Measurements from ENCODE around the gene TIMM50. TPM values are rescaled to one million over a fixed set of nuclear protein-coding genes. Genes with fewer than 3 reads are reported as not detected.
A peak's percentile ranks its signal among the peaks of the same experiment; 100 is the strongest.
"Not testable (repeated sequence)": the region's sequence is repeated elsewhere in the genome, so short reads cannot be mapped to it uniquely, and the experiment has no call there.

The TIMM50 gene
- total and polyA plus RNA-seq, 4 donors: 20.0 to 61.8 (median 35.3) TPM

DNA sequence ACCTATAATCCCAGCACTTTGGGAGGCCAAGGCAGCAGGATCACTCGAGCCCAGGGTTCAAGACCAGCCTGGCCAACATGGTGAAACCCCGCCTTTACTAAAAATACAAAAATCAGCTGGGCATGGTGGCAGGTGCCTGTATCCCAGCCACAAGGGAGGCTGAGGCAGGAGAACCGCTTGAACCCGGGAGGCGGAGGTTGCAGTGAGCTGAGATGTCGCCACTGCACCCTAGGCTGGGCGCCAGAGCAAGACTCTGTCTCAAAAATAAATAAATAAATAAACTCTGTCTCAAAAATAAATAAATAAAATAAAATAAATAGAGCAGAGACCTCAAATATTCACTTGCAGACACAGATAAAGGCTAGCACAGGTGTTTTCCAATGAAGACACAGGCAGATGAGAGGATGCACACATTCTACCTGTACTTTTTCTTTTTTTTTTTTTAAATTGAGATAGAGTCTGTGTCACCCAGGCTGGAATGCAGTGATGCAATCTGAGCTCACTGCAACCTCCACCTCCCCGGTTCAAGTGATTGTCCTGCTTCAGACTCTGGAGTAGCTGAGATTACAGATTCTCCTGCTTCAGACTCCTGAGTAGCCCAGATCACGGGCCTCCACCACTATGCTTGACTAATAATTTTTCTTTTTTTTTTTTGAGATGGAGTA lies 42.2 kb upstream of the TIMM50 start:
- no peak for ATAC-seq (ENCODE audit: low FRiP score)
- H3K27ac ChIP-seq (ENCODE audit: low read depth in 1 of 2, low read length in 2 of 2): no peak overlapping the region
- H3K27me3 ChIP-seq (ENCODE audit: control insufficient read depth in 1 of 2, insufficient read depth in 2 of 2, low read length in 1 of 2): no peaks in the 10 kb centered on the region
- peaks cover 0 to 5% of the 10 kb centered on the region in 2 donors for H3K36me3 ChIP-seq (ENCODE audit: control insufficient read depth in 1 of 2, insufficient read depth in 2 of 2, low read length in 1 of 2)
- H3K4me3 ChIP-seq (ENCODE audit: low read length in 2 of 2): no peak overlapping the region
- no peaks in the 10 kb centered on the region for H3K9me3 ChIP-seq (ENCODE audit: control insufficient read depth, low read length)
- DNase-seq: no peak
- intact Hi-C loops (cut with DNase I): loop anchor here in 1 of 2 donors (5.0 kb wide), 2 partner anchors 46 to 94 kb away; partner anchors contain the start of genes EID2B, MED29 and PAF1
- H3K4me1 ChIP-seq (ENCODE audit: control insufficient read depth in 1 of 2, insufficient read depth in 2 of 2, low read length in 2 of 2): peaks cover 0 to 2% of the 10 kb centered on the region in 2 donors
- WGBS, 2 donors: 78 to 81% methylated on average over 9 of the region's 9 CpGs

DNA sequence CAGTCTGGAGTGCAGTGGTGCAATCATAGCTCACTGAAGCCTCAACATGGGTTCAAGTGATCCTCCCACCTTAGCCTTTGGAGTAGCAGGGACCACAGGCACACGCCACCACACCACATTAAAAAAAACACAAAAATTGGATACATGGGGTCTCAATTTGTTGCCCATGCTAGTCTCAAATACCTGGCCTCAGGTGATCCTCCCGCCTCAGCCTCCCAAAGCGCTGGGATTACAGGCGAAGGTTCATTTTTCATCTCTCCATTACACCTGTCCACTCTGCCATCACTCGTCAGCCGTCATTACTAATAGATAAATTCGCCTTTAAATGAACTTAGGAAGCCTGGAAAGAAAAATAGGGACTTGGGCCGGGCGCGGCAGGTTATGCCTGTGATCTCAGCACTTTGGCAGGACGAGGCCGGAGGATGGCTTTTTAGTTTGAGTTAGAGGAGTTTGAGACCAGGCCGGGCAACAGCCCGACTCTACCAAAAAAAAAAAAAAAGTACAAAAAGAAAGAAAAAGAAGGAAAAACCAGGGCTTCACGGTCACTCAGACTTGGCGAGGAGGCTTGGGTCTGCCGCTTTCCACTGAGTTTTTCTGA lies 35.9 kb upstream of the TIMM50 start:
- intact Hi-C loops (cut with DNase I): loop anchor here in 1 of 2 donors (2.0 to 10.0 kb wide), 2 partner anchors 32 to 90 kb away; partner anchors contain the start of genes EID2B and PLEKHG2
- ATAC-seq (ENCODE audit: low FRiP score): no peak
- WGBS, 2 donors: 3 to 5% methylated on average over 17 of the region's 17 CpGs

GRCh38 chr19:39445196-39446111 lies 35.2 kb upstream of the TIMM50 start, which contains the start of gene SUPT5H:
Gene SUPT5H, plus strand, starts transcription at chr19:39445582. Its CDS starts 309 bp downstream, at chr19:39445891.
- peak within 1 kb of the TSS; percentile 58 to 82 for H3K27ac ChIP-seq (ENCODE audit: low read depth in 1 of 2, low read length in 2 of 2)
- intact Hi-C loops (cut with DNase I): loop anchor here in 1 of 2 donors (2.0 to 10.0 kb wide), 2 partner anchors 33 to 89 kb away; partner anchors contain the start of genes EID2B and PLEKHG2
- no peaks in the 10 kb centered on the region for H3K27me3 ChIP-seq (ENCODE audit: control insufficient read depth in 1 of 2, insufficient read depth in 2 of 2, low read length in 1 of 2)
- peak; percentile 99 for ATAC-seq (ENCODE audit: low FRiP score)
- WGBS, 2 donors: 0 to 1% methylated on average over 67 to 68 of the region's 68 CpGs
- H3K4me3 ChIP-seq (ENCODE audit: low read length in 2 of 2): peak within 1 kb of the TSS; percentile 79 to 94
- DNase-seq: peak; percentile 98 to 99
- H3K9me3 ChIP-seq (ENCODE audit: control insufficient read depth, low read length): no peaks in the 10 kb centered on the region
- no peaks in the 10 kb centered on the region for H3K36me3 ChIP-seq (ENCODE audit: control insufficient read depth in 1 of 2, insufficient read depth in 2 of 2, low read length in 1 of 2)
- H3K4me1 ChIP-seq (ENCODE audit: control insufficient read depth in 1 of 2, insufficient read depth in 2 of 2, low read length in 2 of 2): peaks cover 0 to 2% of the 10 kb centered on the region in 2 donors

More for the DNA sequence above, 35.9 kb upstream of the TIMM50 start:
- Histone ChIP-seq H3K4me1 (ENCODE audit: control insufficient read depth in 1 of 2, insufficient read depth in 2 of 2, low read length in 2 of 2) (peaks cover 0 to 2% of the 10 kb centered on the region in 2 donors), H3K36me3 (ENCODE audit: control insufficient read depth in 1 of 2, insufficient read depth in 2 of 2, low read length in 1 of 2) (no peaks in the 10 kb centered on the region), H3K27ac (ENCODE audit: low read depth in 1 of 2, low read length in 2 of 2) (peak overlapping the region; percentile 58 to 82), H3K4me3 (ENCODE audit: low read length in 2 of 2) (peak overlapping the region; percentile 79 to 94), H3K27me3 (ENCODE audit: control insufficient read depth in 1 of 2, insufficient read depth in 2 of 2, low read length in 1 of 2) (no peaks in the 10 kb centered on the region), H3K9me3 (ENCODE audit: control insufficient read depth, low read length) (no peaks in the 10 kb centered on the region)
- DNase-seq: no peak

DNA sequence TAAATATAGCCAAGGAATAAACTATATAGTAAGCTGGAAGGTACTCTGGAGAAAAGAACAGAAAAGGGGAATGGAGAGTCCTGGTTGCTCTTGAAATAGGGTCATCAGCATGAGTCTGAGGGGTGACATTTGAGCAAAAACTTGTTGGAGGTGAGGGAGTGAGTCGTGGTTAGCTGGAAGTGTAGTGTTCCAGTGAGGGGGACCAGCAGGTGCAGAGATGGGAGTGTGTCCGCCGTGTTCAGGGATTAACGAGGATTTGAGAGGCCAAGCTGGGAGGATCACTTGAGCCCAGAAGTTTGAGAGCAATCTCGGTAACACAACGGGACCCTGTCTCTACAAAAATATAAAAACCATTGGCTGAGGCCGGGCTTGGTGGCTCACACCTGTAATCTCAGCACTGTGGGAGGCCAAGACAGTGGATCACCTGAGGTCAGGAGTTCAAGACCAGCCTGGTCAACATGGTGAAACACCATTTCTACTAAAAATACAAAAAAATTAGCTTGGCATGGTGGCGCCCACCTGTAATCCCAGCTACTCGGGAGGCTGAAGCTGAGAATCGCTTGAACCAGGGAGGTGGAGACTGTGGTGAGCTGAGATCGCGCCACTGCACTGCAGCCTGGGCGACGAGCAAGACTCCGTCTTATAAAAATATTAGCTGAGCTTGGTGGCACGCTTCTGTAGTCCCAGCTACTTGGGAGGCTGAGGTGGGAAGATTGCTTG lies 34.1 kb upstream of the TIMM50 start:
- Histone ChIP-seq H3K27me3 (ENCODE audit: control insufficient read depth in 1 of 2, insufficient read depth in 2 of 2, low read length in 1 of 2) (no peaks in the 10 kb centered on the region), H3K4me1 (ENCODE audit: control insufficient read depth in 1 of 2, insufficient read depth in 2 of 2, low read length in 2 of 2) (peaks cover 0 to 2% of the 10 kb centered on the region in 2 donors), H3K4me3 (ENCODE audit: low read length in 2 of 2) (peak overlapping the region in 1 of 2 donors; percentile 79), H3K9me3 (ENCODE audit: control insufficient read depth, low read length) (no peaks in the 10 kb centered on the region), H3K36me3 (ENCODE audit: control insufficient read depth in 1 of 2, insufficient read depth in 2 of 2, low read length in 1 of 2) (no peaks in the 10 kb centered on the region), H3K27ac (ENCODE audit: low read depth in 1 of 2, low read length in 2 of 2) (no peak overlapping the region)
- WGBS, 2 donors: 86 to 87% methylated on average over 16 of the region's 16 CpGs
- DNase-seq (no peak), ATAC-seq (ENCODE audit: low FRiP score) (no peak)
- intact Hi-C loops (cut with DNase I): loop anchor here in 1 of 2 donors (10.0 kb wide), 1 partner anchor 88 kb away; the partner anchor contains the start of gene EID2B

DNA sequence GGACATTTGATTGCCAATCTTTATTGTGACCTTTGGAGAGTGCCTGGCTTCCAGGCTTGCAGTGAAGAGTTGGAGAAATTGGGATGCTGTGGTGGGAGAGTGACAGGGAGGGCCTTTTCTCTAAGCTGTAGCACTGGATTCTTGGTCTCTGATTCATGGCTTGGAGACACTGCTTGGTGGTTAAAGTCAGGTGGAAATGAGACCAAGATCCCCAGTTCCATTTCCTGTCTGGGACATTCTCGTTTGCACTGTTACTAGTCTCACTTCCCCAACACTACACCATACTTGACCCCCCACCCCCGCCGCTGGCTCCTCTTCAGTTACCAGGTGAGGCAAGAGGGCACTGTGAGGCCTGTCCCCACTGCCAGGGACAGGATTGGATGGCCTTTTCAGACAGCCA lies 32.4 kb upstream of the TIMM50 start:
- 75 to 82% methylated on average over 3 of the region's 3 CpGs for WGBS, 2 donors
- H3K27me3 ChIP-seq (ENCODE audit: control insufficient read depth in 1 of 2, insufficient read depth in 2 of 2, low read length in 1 of 2): no peaks in the 10 kb centered on the region
- peaks cover 0 to 2% of the 10 kb centered on the region in 2 donors for H3K4me1 ChIP-seq (ENCODE audit: control insufficient read depth in 1 of 2, insufficient read depth in 2 of 2, low read length in 2 of 2)
- H3K27ac ChIP-seq (ENCODE audit: low read depth in 1 of 2, low read length in 2 of 2): no peak overlapping the region
- ATAC-seq (ENCODE audit: low FRiP score): no peak
- no peak for DNase-seq
- no peak overlapping the region for H3K4me3 ChIP-seq (ENCODE audit: low read length in 2 of 2)
- H3K36me3 ChIP-seq (ENCODE audit: control insufficient read depth in 1 of 2, insufficient read depth in 2 of 2, low read length in 1 of 2): no peaks in the 10 kb centered on the region
- no peaks in the 10 kb centered on the region for H3K9me3 ChIP-seq (ENCODE audit: control insufficient read depth, low read length)
- intact Hi-C loops (cut with DNase I): loop anchor here in 1 of 2 donors (10.0 kb wide), 1 partner anchor 87 kb away; the partner anchor contains the start of gene EID2B

DNA sequence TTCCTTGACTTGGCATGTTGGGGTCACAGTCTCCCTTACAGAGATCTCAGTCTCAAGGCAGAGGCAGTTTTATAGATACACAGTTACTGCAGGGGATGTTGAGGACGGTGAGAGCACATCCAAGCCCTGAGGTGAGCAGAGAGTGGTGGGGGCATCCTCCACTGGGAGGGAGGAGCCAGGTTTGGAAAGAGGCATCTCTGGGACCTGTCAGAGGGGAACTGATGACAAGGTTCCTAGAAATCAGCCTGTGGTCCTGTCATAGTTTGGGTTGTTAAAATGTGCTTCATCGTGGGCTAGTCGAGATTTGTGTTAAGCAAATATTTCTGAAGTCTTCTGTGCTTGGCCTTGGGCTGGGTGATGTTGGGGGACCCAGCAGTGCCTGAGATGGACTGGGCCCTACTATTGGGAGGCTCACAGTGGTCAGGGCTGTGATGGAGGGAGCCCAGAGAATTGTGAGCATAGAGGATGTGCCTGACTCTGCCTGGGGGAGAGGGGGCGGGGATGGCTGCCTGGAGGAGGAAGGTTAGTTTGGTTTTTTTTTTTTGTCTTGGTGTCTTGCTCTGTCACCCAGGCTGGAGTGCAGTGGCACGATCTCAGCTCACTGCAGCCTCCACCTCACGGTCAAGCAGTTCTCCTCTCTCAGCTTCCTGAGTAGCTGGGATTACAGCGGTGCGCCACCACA lies 31.4 kb upstream of the TIMM50 start:
- Histone ChIP-seq H3K36me3 (ENCODE audit: control insufficient read depth in 1 of 2, insufficient read depth in 2 of 2, low read length in 1 of 2) (no peaks in the 10 kb centered on the region), H3K27me3 (ENCODE audit: control insufficient read depth in 1 of 2, insufficient read depth in 2 of 2, low read length in 1 of 2) (no peaks in the 10 kb centered on the region), H3K27ac (ENCODE audit: low read depth in 1 of 2, low read length in 2 of 2) (no peak overlapping the region), H3K9me3 (ENCODE audit: control insufficient read depth, low read length) (no peaks in the 10 kb centered on the region), H3K4me1 (ENCODE audit: control insufficient read depth in 1 of 2, insufficient read depth in 2 of 2, low read length in 2 of 2) (peaks cover 0 to 2% of the 10 kb centered on the region in 2 donors), H3K4me3 (ENCODE audit: low read length in 2 of 2) (no peak overlapping the region)
- ATAC-seq (ENCODE audit: low FRiP score): no peak
- DNase-seq: no peak
- intact Hi-C loops (cut with DNase I): loop anchor here in 1 of 2 donors (10.0 kb wide), 1 partner anchor 86 kb away; the partner anchor contains the start of gene EID2B
- 71 to 74% methylated on average over 8 of the region's 8 CpGs for WGBS, 2 donors

GRCh38 chr19:39451257-39451656 lies 29.4 kb upstream of the TIMM50 start:
- ATAC-seq (ENCODE audit: low FRiP score); H3K27ac ChIP-seq (ENCODE audit: low read depth in 1 of 2, low read length in 2 of 2); DNase-seq; H3K9me3 ChIP-seq (ENCODE audit: control insufficient read depth, low read length); H3K4me3 ChIP-seq (ENCODE audit: low read length in 2 of 2); H3K4me1 ChIP-seq (ENCODE audit: control insufficient read depth in 1 of 2, insufficient read depth in 2 of 2, low read length in 2 of 2); intact Hi-C loops (cut with DNase I); H3K36me3 ChIP-seq (ENCODE audit: control insufficient read depth in 1 of 2, insufficient read depth in 2 of 2, low read length in 1 of 2); H3K27me3 ChIP-seq (ENCODE audit: control insufficient read depth in 1 of 2, insufficient read depth in 2 of 2, low read length in 1 of 2): not testable (repeated sequence)
- 94% methylated on average over 8 of the region's 8 CpGs for WGBS, 2 donors

All from aorta (tissue), 5 donors.